ENCODE data around the gene ZNF17. TPM values are rescaled to one million over a fixed set of nuclear protein-coding genes. Genes with fewer than 3 reads are reported as not detected.

ZNF17 gene
- total and polyA plus RNA-seq, 8 donors: 1.5 to 138 (median 3.6) TPM

DNA sequence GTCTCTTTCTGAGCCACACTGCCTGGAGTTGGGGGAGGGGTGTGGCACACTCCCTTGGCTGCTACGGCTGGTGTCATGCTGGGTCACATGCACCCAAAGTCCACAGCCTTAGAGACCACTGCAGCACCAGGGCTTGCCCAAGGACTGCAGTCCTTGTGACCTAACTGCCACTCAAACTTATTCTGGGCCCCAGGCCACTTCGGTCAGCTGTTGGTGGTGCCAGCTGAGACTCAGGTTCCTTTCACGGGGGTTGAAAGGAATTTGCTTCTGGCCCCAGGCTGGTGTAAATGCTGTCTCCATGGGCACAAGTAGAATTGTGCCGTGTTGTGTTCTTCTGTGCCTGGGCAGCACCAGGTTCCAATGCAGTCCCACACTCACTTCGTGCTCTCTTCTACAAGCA, 55.5 kb downstream of the ZNF17 start:
- 82 to 100% (median 95%) methylated on average over 4 to 5 of the region's 5 CpGs for WGBS, 5 donors
- Histone ChIP-seq H3K4me1 (no peaks in the 10 kb centered on the region), H3K36me3 (peaks cover 0 to 52% (median 7%) of the 10 kb centered on the region in 4 donors), H3K27me3 (no peaks in the 10 kb centered on the region), H3K27ac (no peak overlapping the region), H3K9me3 (peaks cover 36 to 99% (median 88%) of the 10 kb centered on the region in 4 donors), H3K4me3 (no peak overlapping the region)
- TF ChIP-seq POLR2A (IDR thresholded peaks at IDR 0.05) (no peak), EP300 (IDR thresholded peaks at IDR 0.05) (no peak), POLR2AphosphoS5 (IDR thresholded peaks at IDR 0.05) (no peak)
- TF ChIP-seq, protein P1, sequence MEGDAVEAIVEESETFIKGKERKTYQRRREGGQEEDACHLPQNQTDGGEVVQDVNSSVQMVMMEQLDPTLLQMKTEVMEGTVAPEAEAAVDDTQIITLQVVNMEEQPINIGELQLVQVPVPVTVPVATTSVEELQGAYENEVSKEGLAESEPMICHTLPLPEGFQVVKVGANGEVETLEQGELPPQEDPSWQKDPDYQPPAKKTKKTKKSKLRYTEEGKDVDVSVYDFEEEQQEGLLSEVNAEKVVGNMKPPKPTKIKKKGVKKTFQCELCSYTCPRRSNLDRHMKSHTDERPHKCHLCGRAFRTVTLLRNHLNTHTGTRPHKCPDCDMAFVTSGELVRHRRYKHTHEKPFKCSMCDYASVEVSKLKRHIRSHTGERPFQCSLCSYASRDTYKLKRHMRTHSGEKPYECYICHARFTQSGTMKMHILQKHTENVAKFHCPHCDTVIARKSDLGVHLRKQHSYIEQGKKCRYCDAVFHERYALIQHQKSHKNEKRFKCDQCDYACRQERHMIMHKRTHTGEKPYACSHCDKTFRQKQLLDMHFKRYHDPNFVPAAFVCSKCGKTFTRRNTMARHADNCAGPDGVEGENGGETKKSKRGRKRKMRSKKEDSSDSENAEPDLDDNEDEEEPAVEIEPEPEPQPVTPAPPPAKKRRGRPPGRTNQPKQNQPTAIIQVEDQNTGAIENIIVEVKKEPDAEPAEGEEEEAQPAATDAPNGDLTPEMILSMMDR (IDR thresholded peaks at IDR 0.05): no peak
- intact Hi-C loops (cut with DNase I; ENCODE audit: low total_unique reads): no loop called here
- DNase-seq: no peak

Small RNA genes lying within 50 kb of the gene (small RNA-seq; reads per million reads assigned to genes)
- 0 reads per million in 4 donors for gene VN1R107P

Other genes with a start within 250 kb of the ZNF17 start
- gene DUXA, start 243.7 kb upstream of the ZNF17 start, total RNA-seq: not detected
- gene DUXA, start 243.7 kb upstream of the ZNF17 start, polyA plus RNA-seq: not detected
- 10 to 100 TPM in 4 of 5 donors, 1 to 10 TPM in 1; 8.2 to 53.0 (median 41.0) TPM for gene ZNF264, start 219.7 kb upstream of the ZNF17 start, total RNA-seq
- 10 to 100 TPM in 1 of 3 donors, 1 to 10 TPM in 2; 3.2 to 26.0 (median 4.6) TPM for gene ZNF264, start 219.7 kb upstream of the ZNF17 start, polyA plus RNA-seq
- 1 to 10 TPM in 1 of 5 donors, under 1 TPM in 1, not detected in 3; 0.72 to 1.3 TPM for gene AURKC, start 180.1 kb upstream of the ZNF17 start, total RNA-seq
- 1 to 10 TPM in 2 of 3 donors, not detected in 1; 1.0 to 1.2 TPM for gene AURKC, start 180.1 kb upstream of the ZNF17 start, polyA plus RNA-seq
- 10 to 100 TPM in 1 of 5 donors, 1 to 10 TPM in 4; 1.2 to 37.6 (median 8.1) TPM for gene ZNF805, start 170.5 kb upstream of the ZNF17 start, total RNA-seq
- under 1 TPM; 0.46 to 0.81 (median 0.53) TPM for gene ZNF805, start 170.5 kb upstream of the ZNF17 start, polyA plus RNA-seq
- 100 to 1,000 TPM in 1 of 5 donors, 10 to 100 TPM in 4; 46.5 to 140 (median 56.7) TPM for gene ZNF460, start 130.7 kb upstream of the ZNF17 start, total RNA-seq
- under 1 TPM; 0.25 to 0.75 (median 0.31) TPM for gene ZNF460, start 130.7 kb upstream of the ZNF17 start, polyA plus RNA-seq
- 10 to 100 TPM in 3 of 5 donors, 1 to 10 TPM in 2; 1.2 to 24.6 (median 14.3) TPM for gene ZNF543, start 90.7 kb upstream of the ZNF17 start, total RNA-seq
- 1 to 10 TPM in 1 of 3 donors, under 1 TPM in 2; 0.56 to 1.1 (median 0.61) TPM for gene ZNF543, start 90.7 kb upstream of the ZNF17 start, polyA plus RNA-seq
- gene ZNF304, start 59.9 kb upstream of the ZNF17 start, total RNA-seq: 10 to 100 TPM in 2 of 5 donors, 1 to 10 TPM in 2, not detected in 1; 1.2 to 16.1 (median 8.2) TPM
- gene ZNF304, start 59.9 kb upstream of the ZNF17 start, polyA plus RNA-seq: 1 to 10 TPM; 1.2 to 3.4 (median 1.3) TPM
- 10 to 100 TPM in 3 of 5 donors, 1 to 10 TPM in 1, not detected in 1; 4.1 to 42.0 (median 17.4) TPM for gene TRAPPC2B, start 47.6 kb upstream of the ZNF17 start, total RNA-seq
- gene TRAPPC2B, start 47.6 kb upstream of the ZNF17 start, polyA plus RNA-seq: 10 to 100 TPM; 11.6 to 23.5 (median 21.9) TPM
- gene ZNF547, start 47.6 kb upstream of the ZNF17 start, total RNA-seq: 1 to 10 TPM in 2 of 5 donors, under 1 TPM in 1, not detected in 2; under 0.01 to 3.0 (median 1.7) TPM
- gene ZNF547, start 47.6 kb upstream of the ZNF17 start, polyA plus RNA-seq: 1 to 10 TPM in 2 of 3 donors, under 1 TPM in 1; 0.50 to 2.4 (median 1.8) TPM
- gene ZNF548, start 21.3 kb upstream of the ZNF17 start, total RNA-seq: 10 to 100 TPM in 4 of 5 donors, 1 to 10 TPM in 1; 5.5 to 48.5 (median 16.8) TPM
- 1 to 10 TPM; 2.6 to 4.8 (median 3.4) TPM for gene ZNF548, start 21.3 kb upstream of the ZNF17 start, polyA plus RNA-seq
- gene ZNF749, start 24.2 kb downstream of the ZNF17 start, total RNA-seq: 10 to 100 TPM in 3 of 5 donors, 1 to 10 TPM in 2; 5.3 to 28.1 (median 11.7) TPM
- gene ZNF749, start 24.2 kb downstream of the ZNF17 start, polyA plus RNA-seq: 1 to 10 TPM; 4.6 to 7.9 (median 6.7) TPM
- 1 to 10 TPM in 2 of 5 donors, not detected in 3; 1.5 to 9.0 TPM for gene VN1R1, start 46.0 kb downstream of the ZNF17 start, total RNA-seq
- gene VN1R1, start 46.0 kb downstream of the ZNF17 start, polyA plus RNA-seq: under 1 TPM in 1 of 3 donors, not detected in 2; 0.33 TPM
- 10 to 100 TPM in 1 of 5 donors, 1 to 10 TPM in 4; 1.4 to 25.9 (median 3.2) TPM for gene ZNF772, start 66.4 kb downstream of the ZNF17 start, total RNA-seq
- gene ZNF772, start 66.4 kb downstream of the ZNF17 start, polyA plus RNA-seq: 1 to 10 TPM in 1 of 3 donors, under 1 TPM in 2; 0.37 to 1.1 (median 0.92) TPM
- 10 to 100 TPM in 3 of 5 donors, 1 to 10 TPM in 1, not detected in 1; 1.3 to 23.9 (median 13.0) TPM for gene ZNF419, start 76.6 kb downstream of the ZNF17 start, total RNA-seq
- gene ZNF419, start 76.6 kb downstream of the ZNF17 start, polyA plus RNA-seq: 1 to 10 TPM; 1.4 to 4.6 (median 2.0) TPM
- gene ZNF773, start 88.8 kb downstream of the ZNF17 start, total RNA-seq: 1 to 10 TPM in 4 of 5 donors, under 1 TPM in 1; 0.45 to 9.9 (median 1.4) TPM
- gene ZNF773, start 88.8 kb downstream of the ZNF17 start, polyA plus RNA-seq: 1 to 10 TPM; 1.3 to 4.6 (median 2.4) TPM
- gene ZNF549, start 116.2 kb downstream of the ZNF17 start, total RNA-seq: 10 to 100 TPM in 1 of 5 donors, 1 to 10 TPM in 4; 2.3 to 15.2 (median 6.7) TPM
- 1 to 10 TPM; 1.2 to 2.3 (median 2.0) TPM for gene ZNF549, start 116.2 kb downstream of the ZNF17 start, polyA plus RNA-seq
- 10 to 100 TPM in 3 of 5 donors, 1 to 10 TPM in 2; 2.8 to 35.0 (median 12.5) TPM for gene ZNF550, start 148.7 kb downstream of the ZNF17 start, total RNA-seq
- 1 to 10 TPM; 1.1 to 3.0 (median 1.7) TPM for gene ZNF550, start 148.7 kb downstream of the ZNF17 start, polyA plus RNA-seq
- 10 to 100 TPM in 1 of 5 donors, 1 to 10 TPM in 2, under 1 TPM in 1, not detected in 1; 0.87 to 25.0 (median 3.8) TPM for gene ZNF416, start 167.8 kb downstream of the ZNF17 start, total RNA-seq
- 1 to 10 TPM in 2 of 3 donors, under 1 TPM in 1; 1.00 to 2.7 (median 2.3) TPM for gene ZNF416, start 167.8 kb downstream of the ZNF17 start, polyA plus RNA-seq
- gene ZIK1, start 173.0 kb downstream of the ZNF17 start, total RNA-seq: 10 to 100 TPM in 1 of 5 donors, under 1 TPM in 2, not detected in 2; 0.29 to 14.7 (median 0.89) TPM
- gene ZIK1, start 173.0 kb downstream of the ZNF17 start, polyA plus RNA-seq: 1 to 10 TPM in 1 of 3 donors, under 1 TPM in 2; 0.62 to 1.3 (median 0.92) TPM
- gene ZNF530, start 188.7 kb downstream of the ZNF17 start, total RNA-seq: 1 to 10 TPM in 3 of 5 donors, not detected in 2; 1.0 to 6.4 (median 2.3) TPM
- 1 to 10 TPM in 2 of 3 donors, under 1 TPM in 1; 0.81 to 3.8 (median 2.2) TPM for gene ZNF530, start 188.7 kb downstream of the ZNF17 start, polyA plus RNA-seq
- 10 to 100 TPM in 4 of 5 donors, 1 to 10 TPM in 1; 6.2 to 21.7 (median 11.6) TPM for gene ZNF134, start 203.1 kb downstream of the ZNF17 start, total RNA-seq
- gene ZNF134, start 203.1 kb downstream of the ZNF17 start, polyA plus RNA-seq: 1 to 10 TPM; 3.8 to 5.0 (median 4.2) TPM
- gene ZNF211, start 222.0 kb downstream of the ZNF17 start, total RNA-seq: 10 to 100 TPM in 3 of 5 donors, 1 to 10 TPM in 2; 5.4 to 37.1 (median 14.6) TPM
- 1 to 10 TPM; 4.4 to 9.8 (median 5.7) TPM for gene ZNF211, start 222.0 kb downstream of the ZNF17 start, polyA plus RNA-seq

Measured in stomach (tissue), 9 donors.